H1 (cell line): ENCODE results near the gene CPTP. TPM values are rescaled to one million over a fixed set of nuclear protein-coding genes. Genes with fewer than 3 reads are reported as not detected.

Experiments used
- ASH2L ChIP-seq: fragments of 200-600, 300-600 bp; sonication (generic); IDR thresholded peaks from one replicate; pipeline ENCODE4 v1.7.1; 2017; ENCODE audit warnings: low read length
- EP300 ChIP-seq, 2 experiments: IDR thresholded peaks; 1 replicate in 1 of 2; 2 replicates in 1 of 2; pipeline ENCODE4 v1.6.1; 2011 to 2012; ENCODE audit warnings: low read depth in 2 of 2, low read length in 2 of 2, mild to moderate bottlenecking in 2 of 2, borderline replicate concordance in 1 of 2, inconsistent platforms in 1 of 2, moderate library complexity in 1 of 2
- EZH2 ChIP-seq: fragments of 200-600 bp; sonication (generic); IDR thresholded peaks from 2 replicates; pipeline ENCODE4 v1.7.1; 2012; ENCODE audit warnings: low read depth, mild to moderate bottlenecking, moderate library complexity, low read length, inconsistent platforms; ENCODE audit not compliant: severe bottlenecking
- KDM1A ChIP-seq: fragments of 200-600, 300-600 bp; sonication (generic); IDR thresholded peaks from 2 replicates; pipeline ENCODE4 v1.7.1; 2016; ENCODE audit warnings: mild to moderate bottlenecking, low read length, borderline replicate concordance
- RFX5 ChIP-seq: IDR thresholded peaks from 2 replicates; pipeline ENCODE4 v1.6.1; 2011; ENCODE audit warnings: low read depth, low read length, improper control_type of control experiment, borderline replicate concordance
- SAP30 ChIP-seq: fragments of 300-600 bp; sonication (generic); IDR thresholded peaks from 2 replicates; pipeline ENCODE4 v1.7.1; 2012; ENCODE audit warnings: low read length, moderate library complexity, mild to moderate bottlenecking, inconsistent platforms; ENCODE audit not compliant: insufficient read depth, insufficient replicate concordance
- ZNF274 ChIP-seq: IDR thresholded peaks from 2 replicates; pipeline ENCODE4 v1.7.0; 2012; ENCODE audit warnings: low read length, borderline replicate concordance; ENCODE audit errors: extremely low read depth
- polyA plus RNA-seq, 7 experiments: library from polyadenylated mRNA; depleted of rRNA in 3 of 7; stranded (reverse) in 5 of 7; unstranded in 2 of 7; fragments of >200 nt in 5 of 7; fragments of 200-250 nt in 2 of 7; gene quantifications; 1 replicate in 5 of 7; 2 replicates in 1 of 7; 4 replicates in 1 of 7; pipeline versions ENCODE4 v1.2.1 to v1.2.3, GENCODE V29; 2011 to 2013; ENCODE audit warnings: missing spikeins in 2 of 7, mixed read lengths in 2 of 7
- total RNA-seq: library from RNA; stranded (reverse); fragmentation: NEBNext Ultra II Directional; extraction: Animal tissue kit (Norgen Biotek cat#: 25700); gene quantifications from 2 replicates; pipeline ENCODE4 v1.2.1, GENCODE V29; 2021

Gene CPTP
- total and polyA plus RNA-seq, 2 of the 8 experiments (the other 6 are each of a cell fraction or from before 2014, with no cell fraction given), result 8.1 to 10.6 TPM

DNA sequence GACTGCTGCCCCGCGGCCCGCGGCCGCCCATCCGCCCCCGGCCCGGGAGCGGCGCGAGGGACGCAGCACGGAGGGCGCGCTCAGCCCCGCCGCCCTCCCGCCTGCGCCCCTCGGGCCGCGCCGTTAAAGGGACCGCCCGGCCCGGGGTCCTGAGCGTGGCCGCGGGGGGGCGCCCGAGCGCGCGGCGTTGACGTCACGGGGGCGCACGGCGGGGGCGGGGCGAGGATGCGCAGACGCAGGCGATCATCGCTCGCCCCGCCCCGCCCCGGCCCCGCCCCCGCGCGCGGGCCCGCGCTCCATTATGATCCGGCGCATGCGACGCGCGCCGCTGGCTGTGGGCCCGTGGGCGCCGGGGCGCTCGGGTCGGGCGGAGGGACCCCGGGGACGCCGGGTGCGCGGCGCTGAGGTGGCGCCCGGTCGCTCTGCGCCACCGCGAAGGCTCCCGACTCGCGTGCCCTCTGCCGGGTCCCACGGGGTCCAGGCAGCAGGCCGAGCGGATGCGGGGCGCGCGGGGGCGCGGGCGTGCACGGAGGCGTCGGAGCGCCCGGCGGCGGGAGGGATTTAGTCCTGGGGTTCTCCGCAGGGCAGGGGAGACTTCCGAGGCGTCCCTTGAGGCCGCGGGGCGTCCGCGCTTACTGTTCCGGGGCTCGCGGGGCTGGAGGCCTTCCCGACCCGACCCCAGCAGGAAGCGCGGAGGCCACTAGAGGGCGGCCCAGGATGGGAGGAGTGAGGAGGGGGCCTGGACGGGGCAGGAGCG is 24.8 kb downstream of the CPTP start, which contains the start of gene DVL1 (continued):
- TF ChIP-seq ASH2L (no peak), EP300 (IDR thresholded peaks at IDR 0.05; ENCODE audit: borderline replicate concordance in 1 of 2, low read depth in 2 of 2, low read length in 2 of 2) (no peak), ZNF274 (no peak), SAP30 (no peak), EZH2 (no peak), KDM1A (no peak), RFX5 (no peak)
- TF ChIP-seq, all 59 proteins: peak for 7
